HepG2 (cell line): ENCODE measurements around the gene UNC5CL. TPM values are rescaled to one million over a fixed set of nuclear protein-coding genes. Genes with fewer than 3 reads are reported as not detected.

ENCODE experiments used
- AHDC1 ChIP-seq: sonication (generic); formaldehyde crosslinking; IDR thresholded peaks from 2 replicates; pipeline ENCODE4 v1.5.1; 2020; ENCODE audit warnings: mild to moderate bottlenecking, missing genetic modification reagents, borderline replicate concordance
- EHMT2 ChIP-seq: fragments of 200-600 bp; sonication (generic); IDR thresholded peaks from 2 replicates; pipeline ENCODE4 v1.7.0; 2017; ENCODE audit warnings: antibody characterized with exemption, low read depth, low read length, borderline replicate concordance
- FOXA1 ChIP-seq, 2 experiments: fragments of 450-650 bp in 1 of 2; sonication (generic) in 1 of 2; formaldehyde crosslinking in 1 of 2; IDR thresholded peaks; 2 replicates each; pipeline versions ENCODE4 v1.4.0 to v1.6.1; 2016 to 2020; ENCODE audit warnings: missing genetic modification reagents in 1 of 2
- FOXJ3 ChIP-seq: sonication (generic); formaldehyde crosslinking; IDR thresholded peaks from 2 replicates; pipeline ENCODE4 v1.4.0; 2020; ENCODE audit warnings: missing genetic modification reagents, mild to moderate bottlenecking, borderline replicate concordance
- GMEB2 ChIP-seq: IDR thresholded peaks from 2 replicates; pipeline ENCODE4 v1.6.1; 2016; ENCODE audit warnings: missing biosample characterization, missing genetic modification reagents, low read depth
- GZF1 ChIP-seq: sonication (generic); formaldehyde crosslinking; IDR thresholded peaks from 2 replicates; pipeline ENCODE4 v1.5.1; 2020; ENCODE audit warnings: mild to moderate bottlenecking, missing genetic modification reagents
- HES4 ChIP-seq: sonication (generic); formaldehyde crosslinking; IDR thresholded peaks from 2 replicates; pipeline ENCODE4 v1.9.0; 2021; ENCODE audit warnings: mild to moderate bottlenecking, missing genetic modification reagents, borderline replicate concordance
- KAT7 ChIP-seq: IDR thresholded peaks from 2 replicates; pipeline ENCODE4 v1.6.1; 2018; ENCODE audit warnings: borderline replicate concordance, missing compliant biosample characterization
- NFIC ChIP-seq: IDR thresholded peaks from 2 replicates; pipeline ENCODE4 v1.6.1; 2012; ENCODE audit warnings: mild to moderate bottlenecking, low read length, inconsistent platforms
- PREB ChIP-seq: sonication (generic); formaldehyde crosslinking; IDR thresholded peaks from 2 replicates; pipeline ENCODE4 v1.4.0; 2020; ENCODE audit warnings: missing genetic modification reagents
- SIX1 ChIP-seq: sonication (generic); formaldehyde crosslinking; IDR thresholded peaks from 2 replicates; pipeline ENCODE4 v1.4.0; 2020; ENCODE audit warnings: missing genetic modification reagents, borderline replicate concordance
- SNAPC5 ChIP-seq: sonication (generic); formaldehyde crosslinking; IDR thresholded peaks from 2 replicates; pipeline ENCODE4 v1.8.1; 2023; ENCODE audit warnings: mild to moderate bottlenecking, missing genetic modification reagents, borderline replicate concordance
- THAP9 ChIP-seq: sonication (generic); formaldehyde crosslinking; IDR thresholded peaks from 2 replicates; pipeline ENCODE4; 2020; ENCODE audit warnings: missing genetic modification reagents, mild to moderate bottlenecking, borderline replicate concordance
- TOE1 ChIP-seq: sonication (generic); formaldehyde crosslinking; IDR thresholded peaks from 2 replicates; pipeline ENCODE4 v1.4.0; 2020; ENCODE audit warnings: mild to moderate bottlenecking, missing genetic modification reagents
- ZNF446 ChIP-seq: sonication (generic); formaldehyde crosslinking; IDR thresholded peaks from 2 replicates; pipeline ENCODE4 v1.5.0; 2020; ENCODE audit warnings: mild to moderate bottlenecking, missing genetic modification reagents
- ZNF614 ChIP-seq: IDR thresholded peaks from 2 replicates; pipeline ENCODE4 v1.6.1; 2018; ENCODE audit warnings: missing biosample characterization, missing genetic modification reagents, inconsistent platforms, borderline replicate concordance
- polyA plus RNA-seq, 8 experiments: library from polyadenylated mRNA; depleted of rRNA in 3 of 8; stranded (reverse) in 7 of 8; unstranded in 1 of 8; fragments of >200 nt; fragmentation: Illumina TruSeq in 4 of 8; extraction: Trizol in 4 of 8; gene quantifications; 2 replicates each; pipeline versions ENCODE4 v1.2.1 to v1.2.3, GENCODE V29; 2011 to 2016; ENCODE audit warnings: low read depth in 4 of 8, missing spikeins in 1 of 8, mixed read lengths in 1 of 8; ENCODE audit not compliant: insufficient read depth in 1 of 8
- total RNA-seq, 5 experiments: library from RNA; depleted of rRNA; stranded (reverse); fragments of >200 nt; fragmentation: Illumina TruSeq; extraction: Trizol; gene quantifications; 2 replicates each; pipeline ENCODE4 v1.2.3, GENCODE V29; 2016; ENCODE audit warnings: low read depth in 1 of 5

UNC5CL gene
- total and polyA plus RNA-seq, 2 of the 13 experiments (the other 11 are each of a cell fraction or from before 2014, with no cell fraction given): 2.4 to 2.5 TPM

- TF ChIP-seq ZNF446 (CRISPR knock-in tag) (no peak), SIX1 (peak; percentile 18; the same call in 1 of the 2 replicates), SNAPC5 (CRISPR knock-in tag) (no peak), TOE1 (CRISPR knock-in tag) (peak; percentile 54; the same call in 1 of the 2 replicates), NFIC (no peak), PREB (CRISPR knock-in tag) (no peak), HES4 (CRISPR knock-in tag) (no peak), KAT7 (no peak), THAP9 (CRISPR knock-in tag) (no peak), ZNF614 (CRISPR knock-in tag) (peak; percentile 23; the same call in 1 of the 2 replicates), AHDC1 (CRISPR knock-in tag) (peak; percentile 76; the same call in 1 of the 2 replicates), GMEB2 (CRISPR knock-in tag) (no peak), EHMT2 (peak; percentile 37; the same call in 1 of the 2 replicates), GZF1 (CRISPR knock-in tag) (no peak), FOXJ3 (CRISPR knock-in tag) (peak; percentile 76; the same call in 1 of the 2 replicates), FOXA1 (IDR thresholded peaks at IDR 0.05) (no peak), FOXA1 (CRISPR knock-in tag; IDR thresholded peaks at IDR 0.05) (peak; percentile 68)
Measured at GRCh38 chr6:40997234-40997957, 41.6 kb downstream of the UNC5CL start (continued).
